Measurements from ENCODE around the gene COPG1.
A peak's percentile ranks its signal among the peaks of the same experiment; 100 is the strongest.
"Not testable (repeated sequence)": the region's sequence is repeated elsewhere in the genome, so short reads cannot be mapped to it uniquely, and the experiment has no call there.

COPG1 gene

DNA sequence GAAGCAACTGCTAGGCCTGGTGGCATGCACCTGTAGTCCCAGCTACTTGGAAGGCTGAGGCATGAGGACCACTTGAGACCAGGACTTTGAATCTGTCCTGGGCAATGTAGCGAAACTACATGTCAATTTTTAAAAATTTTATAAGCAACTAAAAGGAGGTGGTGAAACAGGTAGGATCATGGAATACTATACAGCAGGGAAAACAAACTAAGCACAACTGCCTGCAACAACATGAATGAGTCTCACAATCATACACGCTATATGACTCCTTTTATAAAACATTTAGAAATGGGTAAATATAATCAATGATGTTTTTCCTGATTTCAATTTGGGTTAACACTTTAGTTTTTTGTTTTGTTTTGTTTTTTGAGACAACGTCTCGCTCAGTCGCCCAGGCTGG is 36.2 kb upstream of the COPG1 start:
- in situ Hi-C loops (cut with HindIII; ENCODE audit: low sequenced_read_pairs), result no loop called here
- TF ChIP-seq, protein P1, sequence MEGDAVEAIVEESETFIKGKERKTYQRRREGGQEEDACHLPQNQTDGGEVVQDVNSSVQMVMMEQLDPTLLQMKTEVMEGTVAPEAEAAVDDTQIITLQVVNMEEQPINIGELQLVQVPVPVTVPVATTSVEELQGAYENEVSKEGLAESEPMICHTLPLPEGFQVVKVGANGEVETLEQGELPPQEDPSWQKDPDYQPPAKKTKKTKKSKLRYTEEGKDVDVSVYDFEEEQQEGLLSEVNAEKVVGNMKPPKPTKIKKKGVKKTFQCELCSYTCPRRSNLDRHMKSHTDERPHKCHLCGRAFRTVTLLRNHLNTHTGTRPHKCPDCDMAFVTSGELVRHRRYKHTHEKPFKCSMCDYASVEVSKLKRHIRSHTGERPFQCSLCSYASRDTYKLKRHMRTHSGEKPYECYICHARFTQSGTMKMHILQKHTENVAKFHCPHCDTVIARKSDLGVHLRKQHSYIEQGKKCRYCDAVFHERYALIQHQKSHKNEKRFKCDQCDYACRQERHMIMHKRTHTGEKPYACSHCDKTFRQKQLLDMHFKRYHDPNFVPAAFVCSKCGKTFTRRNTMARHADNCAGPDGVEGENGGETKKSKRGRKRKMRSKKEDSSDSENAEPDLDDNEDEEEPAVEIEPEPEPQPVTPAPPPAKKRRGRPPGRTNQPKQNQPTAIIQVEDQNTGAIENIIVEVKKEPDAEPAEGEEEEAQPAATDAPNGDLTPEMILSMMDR (IDR thresholded peaks at IDR 0.05; ENCODE audit: low read depth, low read length, missing control alignments), result no peak
- H3K4me3 ChIP-seq (ENCODE audit: low read depth, low read length), result no peak overlapping the region
- DNase-seq (ENCODE audit: low read depth), result no peak

DNA sequence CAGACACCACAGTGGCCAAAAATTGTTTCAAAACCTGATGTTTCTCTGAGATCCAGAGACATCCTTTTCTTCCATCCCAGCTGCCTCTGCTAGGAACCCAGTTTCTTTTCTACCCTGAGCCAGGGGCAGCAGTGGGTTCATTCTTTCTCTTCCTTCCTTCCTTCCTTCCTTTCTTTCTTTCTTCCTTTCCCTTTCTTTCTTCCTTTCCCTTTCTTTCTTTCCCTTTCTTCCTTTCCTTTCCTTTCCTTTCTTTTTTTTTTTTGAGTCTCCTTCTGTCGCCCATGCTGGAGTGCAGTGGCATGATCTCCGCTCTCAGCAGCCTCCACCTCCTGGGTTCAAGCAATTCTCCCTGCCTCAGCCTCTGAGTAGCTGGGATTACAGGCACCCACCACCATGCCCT is 30.7 kb upstream of the COPG1 start:
- TF ChIP-seq, protein P1 (IDR thresholded peaks at IDR 0.05; ENCODE audit: low read depth, low read length, missing control alignments), result no peak
- in situ Hi-C loops (cut with HindIII; ENCODE audit: low sequenced_read_pairs), result no loop called here
- DNase-seq (ENCODE audit: low read depth), result no peak
- H3K4me3 ChIP-seq (ENCODE audit: low read depth, low read length), result no peak overlapping the region

DNA sequence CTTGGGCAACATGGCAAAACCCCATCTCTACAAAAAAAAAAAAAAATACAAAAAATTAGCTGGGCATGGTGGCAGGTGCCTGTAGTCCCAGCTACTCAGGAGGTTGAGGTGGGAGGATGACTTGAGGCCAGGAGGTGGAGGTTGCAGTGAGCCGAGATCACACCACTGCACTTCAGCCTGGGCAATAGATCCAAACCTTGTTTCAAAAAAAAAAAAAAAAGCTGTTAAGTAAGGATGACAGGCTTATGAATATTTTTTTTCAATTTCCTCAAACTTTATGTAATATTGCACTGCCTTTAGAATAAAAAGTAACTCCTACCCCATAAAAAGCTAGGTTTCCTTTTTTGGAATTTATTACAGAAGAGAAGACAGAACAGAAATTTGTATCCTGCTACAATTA is 25.0 kb upstream of the COPG1 start:
- in situ Hi-C loops (cut with HindIII; ENCODE audit: low sequenced_read_pairs), result not testable (repeated sequence)

DNA sequence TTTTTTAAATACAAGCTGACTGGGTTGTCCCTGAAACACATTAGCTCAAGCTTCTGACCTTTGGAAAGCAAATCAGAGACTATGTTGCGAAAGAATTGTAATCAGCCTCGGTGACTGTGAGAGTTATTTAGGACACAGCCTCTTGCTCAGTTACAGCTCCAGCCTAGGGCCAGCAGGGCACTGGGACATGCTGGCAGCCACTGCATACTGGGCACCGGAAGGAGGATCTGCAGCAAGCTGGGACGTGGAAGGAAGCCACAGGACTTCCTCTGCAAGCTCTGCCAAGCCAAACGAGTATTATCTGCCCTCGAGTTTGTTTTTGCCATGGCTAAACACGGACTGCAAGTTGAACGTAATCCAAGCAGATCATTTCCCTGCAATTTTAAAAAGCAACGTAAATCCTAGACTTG is 24.4 kb upstream of the COPG1 start:
- no peak overlapping the region for H3K4me3 ChIP-seq (ENCODE audit: low read depth, low read length)
- DNase-seq (ENCODE audit: low read depth), result no peak
- in situ Hi-C loops (cut with HindIII; ENCODE audit: low sequenced_read_pairs), result no loop called here
- TF ChIP-seq, protein P1 (IDR thresholded peaks at IDR 0.05; ENCODE audit: low read depth, low read length, missing control alignments), result no peak

More for the DNA sequence above, 25.0 kb upstream of the COPG1 start:
- not testable (repeated sequence) for DNase-seq (ENCODE audit: low read depth); H3K4me3 ChIP-seq (ENCODE audit: low read depth, low read length)

DNA sequence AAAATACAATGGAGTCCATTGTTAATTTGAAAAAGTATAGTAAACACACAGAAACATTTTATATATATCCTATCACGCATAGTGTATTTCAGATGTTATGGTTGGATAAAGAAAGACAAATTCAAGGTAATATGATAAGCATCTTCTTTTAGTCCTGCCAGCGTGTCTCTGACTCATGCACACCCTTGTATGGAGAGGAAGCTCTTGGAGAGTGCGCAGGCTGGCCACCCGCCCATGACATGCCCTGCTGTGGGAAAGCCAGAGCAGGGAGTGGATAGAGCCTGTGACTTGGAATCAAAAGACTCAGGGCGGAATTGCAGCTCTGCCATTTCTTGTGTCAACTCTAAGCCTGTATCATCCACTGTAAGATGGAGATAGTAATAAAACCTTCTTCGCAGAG is 23.0 kb upstream of the COPG1 start:
- DNase-seq (ENCODE audit: low read depth), result peak; percentile 79
- in situ Hi-C loops (cut with HindIII; ENCODE audit: low sequenced_read_pairs), result no loop called here
- H3K4me3 ChIP-seq (ENCODE audit: low read depth, low read length), result no peak overlapping the region
- TF ChIP-seq, protein P1 (IDR thresholded peaks at IDR 0.05; ENCODE audit: low read depth, low read length, missing control alignments), result no peak

DNA sequence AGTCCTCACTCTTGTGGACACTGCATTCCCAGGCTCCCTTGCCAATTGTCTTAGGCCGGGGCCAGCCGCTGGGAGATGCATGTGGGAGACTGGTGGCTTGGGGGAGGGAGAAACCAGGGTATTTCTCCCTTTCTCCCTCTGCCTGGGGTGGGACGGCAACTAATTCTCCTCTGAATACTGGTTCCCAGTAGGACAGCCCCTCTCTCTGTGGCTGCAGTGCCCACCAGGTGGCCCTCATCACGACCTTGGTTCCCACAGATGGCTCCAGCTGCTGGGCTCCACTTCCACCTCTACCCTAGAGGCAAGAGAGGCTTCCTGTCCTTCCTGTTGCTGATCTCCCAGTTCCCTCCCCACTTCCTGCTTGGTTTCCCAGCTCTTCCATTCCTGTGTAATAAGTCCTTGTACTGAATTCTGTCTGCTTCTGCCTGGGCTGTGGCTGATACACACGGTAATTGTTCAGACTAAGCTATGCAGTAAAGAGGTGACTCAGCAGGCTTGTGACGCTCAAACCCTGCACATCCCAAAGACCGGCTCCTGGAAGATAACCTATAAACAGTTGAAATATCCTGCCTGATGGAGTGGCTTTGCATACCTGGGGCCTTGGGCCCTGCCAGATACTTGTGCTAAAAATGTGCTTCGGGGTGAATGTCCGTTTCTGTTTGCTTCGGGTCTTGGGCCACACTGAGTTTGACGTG is 20.4 kb upstream of the COPG1 start:
- DNase-seq (ENCODE audit: low read depth), result no peak
- H3K4me3 ChIP-seq (ENCODE audit: low read depth, low read length), result no peak overlapping the region
- in situ Hi-C loops (cut with HindIII; ENCODE audit: low sequenced_read_pairs), result no loop called here
- TF ChIP-seq, protein P1 (IDR thresholded peaks at IDR 0.05; ENCODE audit: low read depth, low read length, missing control alignments), result no peak

DNA sequence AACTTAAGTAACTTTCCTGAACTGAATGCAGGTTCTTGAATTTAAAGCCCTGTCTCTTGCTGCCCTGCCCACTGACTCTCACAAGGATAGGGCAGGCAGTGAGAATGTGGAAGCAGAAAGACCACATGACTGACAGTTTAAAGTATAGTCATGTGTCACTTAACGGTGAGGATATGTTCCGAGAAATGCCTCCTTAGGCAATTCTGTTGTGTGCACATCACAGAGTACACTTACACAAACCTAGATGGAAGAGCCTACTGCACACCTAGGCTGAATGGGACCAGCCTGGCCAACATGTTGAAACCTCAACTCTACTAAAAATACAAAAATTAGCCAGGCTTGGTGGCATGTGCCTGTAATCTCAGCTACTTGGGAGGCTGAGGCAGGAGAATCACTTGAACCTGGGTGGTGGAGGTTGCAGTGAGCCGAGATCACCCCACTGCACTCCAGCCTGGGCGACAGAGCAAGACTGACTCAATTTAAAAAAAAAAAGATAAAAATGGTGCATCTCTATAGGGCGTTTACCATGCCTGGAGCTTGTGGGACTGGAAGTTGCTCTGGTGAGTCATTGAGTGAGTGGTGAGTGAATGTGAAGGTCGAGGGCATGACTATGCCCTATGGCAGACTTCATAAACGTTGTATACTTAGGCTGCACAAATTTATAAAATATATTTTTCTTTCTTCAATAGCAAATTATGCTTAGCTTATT is 18.9 kb upstream of the COPG1 start:
- in situ Hi-C loops (cut with HindIII; ENCODE audit: low sequenced_read_pairs), result no loop called here
- H3K4me3 ChIP-seq (ENCODE audit: low read depth, low read length), result no peak overlapping the region
- TF ChIP-seq, protein P1 (IDR thresholded peaks at IDR 0.05; ENCODE audit: low read depth, low read length, missing control alignments), result no peak
- DNase-seq (ENCODE audit: low read depth), result no peak

Measured in astrocyte of the cerebellum (primary cell).